Osteocyte (in vitro differentiated cells): ENCODE results near the gene MAPK11. TPM values are rescaled to one million over a fixed set of nuclear protein-coding genes. Genes with fewer than 3 reads are reported as not detected.

ENCODE experiments used
- DNase-seq: peaks from one replicate; pipeline ENCODE4 v3.0.0; 2021; ENCODE audit warnings: mixed read lengths; ENCODE audit not compliant: unreplicated experiment; ENCODE audit errors: extremely low spot score
- H3K27ac Mint-ChIP-seq: one replicate; pipeline ENCODE4 v1.8.0; 2021; ENCODE audit warnings: mild to moderate bottlenecking, mixed read lengths; ENCODE audit not compliant: unreplicated experiment
- H3K27me3 Mint-ChIP-seq: one replicate; pipeline ENCODE4 v1.8.0; 2021; ENCODE audit warnings: mixed read lengths; ENCODE audit not compliant: unreplicated experiment
- H3K36me3 Mint-ChIP-seq: one replicate; pipeline ENCODE4 v1.8.0; 2021; ENCODE audit warnings: mixed read lengths; ENCODE audit not compliant: unreplicated experiment
- H3K4me1 Mint-ChIP-seq: one replicate; pipeline ENCODE4 v1.8.0; 2021; ENCODE audit warnings: mixed read lengths; ENCODE audit not compliant: unreplicated experiment
- H3K4me3 Mint-ChIP-seq: one replicate; pipeline ENCODE4 v1.8.0; 2021; ENCODE audit warnings: mild to moderate bottlenecking, moderate library complexity, mixed read lengths; ENCODE audit not compliant: unreplicated experiment
- H3K9me3 Mint-ChIP-seq: one replicate; pipeline ENCODE4 v1.8.0; 2021; ENCODE audit warnings: mixed read lengths; ENCODE audit not compliant: unreplicated experiment
- CTCF ChIP-seq: fragments of 200-600 bp; sonication (generic); IDR thresholded peaks from 2 replicates; pipeline ENCODE4 v1.5.0; 2021; ENCODE audit warnings: antibody characterized with exemption, mild to moderate bottlenecking, moderate library complexity
- total RNA-seq: library from RNA; stranded (reverse); gene quantifications from 2 replicates; pipeline ENCODE4 v1.2.1, GENCODE V29; 2021

Gene MAPK11
- total RNA-seq, 1 donor from 2014 or later = 6.4 TPM

- Mint-ChIP-seq H3K4me3 (no peak overlapping the region), H3K36me3 (peaks cover 38% of the 10 kb centered on the region), H3K27ac (no peak overlapping the region), H3K27me3 (no peaks in the 10 kb centered on the region), H3K9me3 (no peaks in the 10 kb centered on the region), H3K4me1 (peaks cover 6% of the 10 kb centered on the region)
- no peak for DNase-seq
- no peak for TF ChIP-seq CTCF
Observed at GRCh38 chr22:50216684-50217520, 53.3 kb downstream of the MAPK11 start.

DNA sequence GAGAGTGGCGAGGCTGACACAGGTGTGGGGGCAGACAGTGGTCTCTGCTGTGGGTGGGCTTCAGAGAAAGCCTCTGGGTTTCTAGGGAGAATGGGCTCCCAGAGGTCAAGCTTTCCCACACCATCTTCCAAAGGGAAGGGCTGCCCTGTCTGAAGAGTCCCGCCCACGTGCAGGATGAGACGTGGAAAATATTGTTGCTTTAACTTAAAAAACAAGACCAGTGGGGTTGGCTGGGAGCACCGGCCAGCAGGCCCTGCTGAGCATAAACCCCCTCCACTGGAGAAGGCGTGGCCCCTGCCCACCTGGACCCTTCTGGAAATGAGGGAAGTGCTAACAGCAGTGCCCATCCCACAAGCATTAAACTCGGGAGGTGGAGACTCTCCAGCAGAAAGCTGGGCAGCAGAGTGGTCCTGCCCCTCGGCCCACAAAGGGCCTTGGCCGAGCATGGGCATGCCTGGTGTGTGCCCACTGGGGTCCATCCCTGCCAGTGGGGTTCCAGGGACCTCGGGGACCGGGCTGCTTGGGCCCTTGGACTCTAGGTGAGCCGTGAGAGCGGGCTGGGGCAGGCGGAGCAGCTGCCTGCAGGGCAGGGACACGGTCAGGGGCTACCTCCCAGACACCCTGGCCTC lies 54.0 kb downstream of the MAPK11 start:
- no peaks in the 10 kb centered on the region for H3K9me3 Mint-ChIP-seq
- peaks cover 6% of the 10 kb centered on the region for H3K4me1 Mint-ChIP-seq
- no peak for TF ChIP-seq CTCF
- DNase-seq = no peak
- H3K27me3 Mint-ChIP-seq = no peaks in the 10 kb centered on the region
- no peak overlapping the region for H3K27ac Mint-ChIP-seq
- H3K4me3 Mint-ChIP-seq = no peak overlapping the region
- peaks cover 38% of the 10 kb centered on the region for H3K36me3 Mint-ChIP-seq

GRCh38 chr22:50215297-50216054 lies 54.7 kb downstream of the MAPK11 start:
- H3K27ac Mint-ChIP-seq = peak overlapping the region; percentile 10
- H3K4me3 Mint-ChIP-seq = no peak overlapping the region
- H3K4me1 Mint-ChIP-seq = peaks cover 6% of the 10 kb centered on the region
- DNase-seq = no peak
- H3K27me3 Mint-ChIP-seq = no peaks in the 10 kb centered on the region
- H3K9me3 Mint-ChIP-seq = no peaks in the 10 kb centered on the region
- H3K36me3 Mint-ChIP-seq = peaks cover 38% of the 10 kb centered on the region
- no peak for TF ChIP-seq CTCF

Other genes starting within 250 kb of the MAPK11 start
- gene TTLL8, start 212.1 kb downstream of the MAPK11 start, total RNA-seq = not detected in 2 replicates
- not detected in 2 replicates for gene MLC1, start 185.0 kb downstream of the MAPK11 start, total RNA-seq
- gene MOV10L1, start 180.4 kb downstream of the MAPK11 start, total RNA-seq = 0.97 and 1.4 TPM in 2 replicates
- gene PANX2, start 99.6 kb downstream of the MAPK11 start, total RNA-seq = 1.5 and 1.6 TPM in 2 replicates
- 24.3 and 25.9 TPM in 2 replicates for gene TRABD, start 84.5 kb downstream of the MAPK11 start, total RNA-seq
- gene SELENOO, start 69.4 kb downstream of the MAPK11 start, total RNA-seq = 23.9 and 25.0 TPM in 2 replicates
- 52.5 and 55.7 TPM in 2 replicates for gene TUBGCP6, start 25.4 kb downstream of the MAPK11 start, total RNA-seq
- 37.7 and 38.3 TPM in 2 replicates for gene HDAC10, start 19.1 kb downstream of the MAPK11 start, total RNA-seq
- 24.8 and 27.3 TPM in 2 replicates for gene MAPK12, start 8.7 kb downstream of the MAPK11 start, total RNA-seq
- gene PLXNB2, start 37.3 kb upstream of the MAPK11 start, total RNA-seq = 347 and 362 TPM in 2 replicates
- 10.4 and 10.8 TPM in 2 replicates for gene DENND6B, start 56.6 kb upstream of the MAPK11 start, total RNA-seq
- 62.4 and 62.6 TPM in 2 replicates for gene PPP6R2, start 72.9 kb upstream of the MAPK11 start, total RNA-seq
- gene SBF1, start 204.7 kb upstream of the MAPK11 start, total RNA-seq = 96.5 and 110 TPM in 2 replicates
- 20.6 and 21.1 TPM in 2 replicates for gene ADM2, start 211.2 kb upstream of the MAPK11 start, total RNA-seq
- gene MIOX, start 216.5 kb upstream of the MAPK11 start, total RNA-seq = 0.76 and 1.5 TPM in 2 replicates
- gene LMF2, start 237.3 kb upstream of the MAPK11 start, total RNA-seq = 107 and 108 TPM in 2 replicates
- gene NCAPH2, start 237.8 kb upstream of the MAPK11 start, total RNA-seq = 46.3 and 47.0 TPM in 2 replicates